Measurements from ENCODE around the gene PITPNC1. TPM values are rescaled to one million over a fixed set of nuclear protein-coding genes. Genes with fewer than 3 reads are reported as not detected.

The PITPNC1 gene
- total RNA-seq, 1 donor from 2014 or later = 13.0 TPM

DNA sequence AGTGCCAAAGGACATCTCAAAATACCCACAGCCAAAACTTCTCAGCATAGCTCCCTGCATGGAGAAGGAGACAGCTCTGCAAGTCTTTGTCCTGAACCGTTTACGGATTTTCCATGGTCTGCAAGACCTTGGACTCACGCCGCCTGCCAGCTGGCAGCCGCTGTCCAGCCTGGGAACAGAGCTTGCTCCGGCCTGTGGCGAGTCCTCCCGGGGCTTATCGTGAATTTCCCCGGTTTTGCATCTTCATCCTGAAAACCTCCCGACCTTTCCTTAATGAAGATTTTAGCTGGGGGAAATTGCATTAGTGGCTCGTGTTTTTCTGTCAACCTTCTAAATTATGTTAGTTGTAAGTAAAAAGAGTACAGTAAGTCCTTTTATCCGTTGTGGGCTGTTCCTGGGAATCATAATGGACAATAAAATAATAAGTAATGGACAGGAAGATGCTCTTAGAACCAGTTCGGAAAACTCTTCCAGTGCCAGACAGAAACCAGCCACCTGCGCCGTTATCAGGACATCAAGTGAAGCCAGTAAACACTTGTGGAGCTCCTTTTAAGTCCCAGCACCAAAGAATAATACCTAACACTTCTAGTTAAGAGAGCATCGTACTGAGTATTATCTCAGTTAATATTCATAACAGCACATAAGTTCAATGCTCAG lies 228.3 kb downstream of the PITPNC1 start:
- DNase-seq (ENCODE audit: low read depth) = no peak
- H3K36me3 ChIP-seq (ENCODE audit: control insufficient read depth, insufficient read depth, low read length) = no peaks in the 10 kb centered on the region
- no peak overlapping the region for H3K4me3 ChIP-seq (ENCODE audit: low read depth, low read length)
- no peaks in the 10 kb centered on the region for H3K27me3 ChIP-seq (ENCODE audit: control insufficient read depth, insufficient read depth, low read length)
- TF ChIP-seq, protein P1, sequence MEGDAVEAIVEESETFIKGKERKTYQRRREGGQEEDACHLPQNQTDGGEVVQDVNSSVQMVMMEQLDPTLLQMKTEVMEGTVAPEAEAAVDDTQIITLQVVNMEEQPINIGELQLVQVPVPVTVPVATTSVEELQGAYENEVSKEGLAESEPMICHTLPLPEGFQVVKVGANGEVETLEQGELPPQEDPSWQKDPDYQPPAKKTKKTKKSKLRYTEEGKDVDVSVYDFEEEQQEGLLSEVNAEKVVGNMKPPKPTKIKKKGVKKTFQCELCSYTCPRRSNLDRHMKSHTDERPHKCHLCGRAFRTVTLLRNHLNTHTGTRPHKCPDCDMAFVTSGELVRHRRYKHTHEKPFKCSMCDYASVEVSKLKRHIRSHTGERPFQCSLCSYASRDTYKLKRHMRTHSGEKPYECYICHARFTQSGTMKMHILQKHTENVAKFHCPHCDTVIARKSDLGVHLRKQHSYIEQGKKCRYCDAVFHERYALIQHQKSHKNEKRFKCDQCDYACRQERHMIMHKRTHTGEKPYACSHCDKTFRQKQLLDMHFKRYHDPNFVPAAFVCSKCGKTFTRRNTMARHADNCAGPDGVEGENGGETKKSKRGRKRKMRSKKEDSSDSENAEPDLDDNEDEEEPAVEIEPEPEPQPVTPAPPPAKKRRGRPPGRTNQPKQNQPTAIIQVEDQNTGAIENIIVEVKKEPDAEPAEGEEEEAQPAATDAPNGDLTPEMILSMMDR (IDR thresholded peaks at IDR 0.05; ENCODE audit: insufficient read depth, low read length, poor library complexity, severe bottlenecking) = no peak

DNA sequence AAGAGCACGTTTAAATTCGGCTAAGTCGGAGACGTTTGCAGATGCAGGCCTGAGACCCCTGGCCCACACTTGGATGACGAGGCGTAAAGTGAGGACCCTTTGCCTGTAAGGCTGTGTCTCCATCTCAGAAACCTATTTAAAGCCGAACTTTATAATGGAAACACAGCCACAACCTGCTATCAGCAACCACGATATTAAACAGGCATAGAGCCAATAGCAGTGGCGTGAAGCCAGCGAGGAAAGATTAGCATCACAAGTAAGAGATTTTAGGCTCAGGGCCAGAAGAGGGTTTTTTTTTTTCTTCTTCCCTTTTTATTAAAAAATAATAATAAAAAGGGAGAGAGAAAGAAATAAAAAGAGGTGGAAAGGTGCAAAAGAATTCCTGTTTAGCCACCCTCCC lies 229.4 kb downstream of the PITPNC1 start:
- Histone ChIP-seq H3K27me3 (ENCODE audit: control insufficient read depth, insufficient read depth, low read length) (no peaks in the 10 kb centered on the region), H3K4me3 (ENCODE audit: low read depth, low read length) (no peak overlapping the region), H3K36me3 (ENCODE audit: control insufficient read depth, insufficient read depth, low read length) (no peaks in the 10 kb centered on the region)
- TF ChIP-seq, protein P1 (IDR thresholded peaks at IDR 0.05; ENCODE audit: insufficient read depth, low read length, poor library complexity, severe bottlenecking) = no peak
- no peak for DNase-seq (ENCODE audit: low read depth)

DNA sequence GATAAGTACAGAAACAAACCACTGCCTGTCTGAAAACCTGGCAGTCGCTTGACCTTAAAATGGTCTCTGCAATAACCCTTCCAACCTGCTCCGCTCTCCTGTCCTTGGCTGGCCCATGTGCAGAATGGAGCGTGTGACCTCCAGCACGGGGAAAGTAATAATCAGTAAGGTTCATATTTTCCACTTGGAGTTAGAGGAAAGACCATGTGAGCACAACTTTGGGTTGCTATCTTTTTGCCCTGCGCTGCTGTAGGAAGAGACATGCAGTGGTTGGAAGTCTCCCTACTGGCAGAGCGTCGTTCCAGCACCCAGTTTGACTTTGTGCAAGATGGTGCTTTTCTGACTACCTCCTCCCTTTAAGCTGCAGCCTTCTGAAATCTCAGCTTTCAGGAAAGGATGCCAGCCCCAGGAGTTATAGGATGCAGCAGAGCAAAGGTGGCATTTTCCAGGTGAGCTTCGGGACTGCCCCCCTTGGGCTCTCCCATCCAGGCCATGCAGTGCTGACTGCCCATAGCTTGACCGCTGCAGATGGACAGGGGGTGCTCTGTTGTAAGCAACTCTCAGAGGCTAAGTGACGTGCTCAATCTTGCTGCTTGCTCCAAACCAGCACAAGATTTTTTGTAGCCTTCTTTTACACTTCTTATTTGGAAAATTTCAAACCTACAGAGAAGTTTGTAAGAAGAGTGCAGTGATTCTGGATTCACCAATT lies 230.0 kb downstream of the PITPNC1 start:
- Histone ChIP-seq H3K4me3 (ENCODE audit: low read depth, low read length) (no peak overlapping the region), H3K27me3 (ENCODE audit: control insufficient read depth, insufficient read depth, low read length) (no peaks in the 10 kb centered on the region), H3K36me3 (ENCODE audit: control insufficient read depth, insufficient read depth, low read length) (no peaks in the 10 kb centered on the region)
- no peak for DNase-seq (ENCODE audit: low read depth)
- TF ChIP-seq, protein P1 (IDR thresholded peaks at IDR 0.05; ENCODE audit: insufficient read depth, low read length, poor library complexity, severe bottlenecking) = no peak

DNA sequence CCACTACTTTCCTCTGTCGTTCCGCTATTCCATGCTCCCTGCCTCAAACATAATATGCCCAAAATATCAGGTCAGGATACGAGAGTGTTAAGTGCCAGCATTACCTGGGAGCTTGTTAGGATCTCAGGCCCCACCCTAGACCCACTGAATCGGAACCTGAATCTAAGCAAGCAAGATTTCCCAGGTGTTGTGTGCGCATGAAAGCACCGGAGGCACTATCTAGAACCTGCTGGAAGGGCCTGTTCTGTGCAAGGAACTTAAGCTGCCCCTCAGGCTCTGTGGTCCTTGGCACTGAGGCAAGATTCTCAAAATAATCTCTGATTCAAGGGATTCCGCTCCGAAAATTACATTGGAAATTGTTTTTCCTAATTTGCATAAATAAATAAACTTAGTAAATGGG lies 233.0 kb downstream of the PITPNC1 start:
- H3K36me3 ChIP-seq (ENCODE audit: control insufficient read depth, insufficient read depth, low read length) = no peaks in the 10 kb centered on the region
- DNase-seq (ENCODE audit: low read depth) = no peak

DNA sequence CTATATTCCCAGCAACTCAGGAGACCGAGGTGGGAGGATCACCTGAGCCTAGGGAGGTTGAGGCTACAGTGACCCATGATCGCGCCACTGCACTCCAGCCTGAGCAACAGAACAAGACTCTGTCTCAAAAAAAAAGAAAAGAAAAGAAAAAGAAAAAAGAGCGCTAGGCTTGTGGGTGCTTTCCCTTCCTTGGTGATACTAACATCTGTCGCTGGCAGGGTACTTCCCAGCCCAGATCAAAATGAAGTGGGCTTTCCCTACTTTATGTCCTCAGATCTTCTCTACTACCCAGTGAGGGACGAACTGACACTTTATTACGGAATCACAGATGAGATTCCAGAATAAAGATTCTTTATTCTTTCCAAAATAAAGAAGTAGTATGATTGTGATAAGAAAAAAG lies 236.9 kb downstream of the PITPNC1 start:
- Histone ChIP-seq H3K4me3 (ENCODE audit: low read depth, low read length) (no peak overlapping the region), H3K27me3 (ENCODE audit: control insufficient read depth, insufficient read depth, low read length) (no peaks in the 10 kb centered on the region), H3K36me3 (ENCODE audit: control insufficient read depth, insufficient read depth, low read length) (no peaks in the 10 kb centered on the region)
- DNase-seq (ENCODE audit: low read depth) = no peak
- TF ChIP-seq, protein P1 (IDR thresholded peaks at IDR 0.05; ENCODE audit: insufficient read depth, low read length, poor library complexity, severe bottlenecking) = no peak

More for the DNA sequence above, 233.0 kb downstream of the PITPNC1 start:
- H3K27me3 ChIP-seq (ENCODE audit: control insufficient read depth, insufficient read depth, low read length) = no peaks in the 10 kb centered on the region
- no peak overlapping the region for H3K4me3 ChIP-seq (ENCODE audit: low read depth, low read length)
- TF ChIP-seq, protein P1 (IDR thresholded peaks at IDR 0.05; ENCODE audit: insufficient read depth, low read length, poor library complexity, severe bottlenecking) = no peak

Measured in kidney epithelial cell (primary cell).